OCI-LY7 (cell line): ENCODE data around the gene RBM28. TPM values are rescaled to one million over a fixed set of nuclear protein-coding genes. Genes with fewer than 3 reads are reported as not detected.

Source experiments
- BruUV-seq: library from RNA; stranded (reverse); fragments of 400-500 nt; replicated peaks from 2 replicates; lab custom pipeline; 2021; lab: Mats Ljungman, UMichigan
- CTCF ChIA-PET: fragments of 300-600 bp; sonication (Branson Sonifier 250); formaldehyde crosslinking; loops from one replicate; lab custom pipeline; 2022; ENCODE audit warnings: antibody characterized with exemption; ENCODE audit not compliant: unreplicated experiment; lab: Charles Lee
- POLR2A ChIA-PET: fragments of 300-600 bp; sonication (Branson Sonifier 250); formaldehyde crosslinking; loops from one replicate; lab custom pipeline; 2022; ENCODE audit warnings: antibody characterized with exemption; lab: Charles Lee
- DNase-seq: peaks from one replicate; pipeline ENCODE4 v3.0.0-alpha.2; 2015; ENCODE audit warnings: low spot score
- H2AFZ ChIP-seq: fragments of 200-600 bp; sonication (generic), shearing (Covaris generic); 2 replicates; pipeline ENCODE4 v1.6.1; 2014; ENCODE audit warnings: mild to moderate bottlenecking, antibody characterized with exemption, low read length, moderate library complexity
- H3K27ac ChIP-seq: fragments of 200-600 bp; sonication (generic); 2 replicates; pipeline ENCODE4 v1.5.1; 2014; ENCODE audit warnings: mixed run types, low read depth, mild to moderate bottlenecking, moderate library complexity, low read length, inconsistent platforms; ENCODE audit not compliant: poor library complexity, severe bottlenecking
- H3K36me3 ChIP-seq: fragments of 200-600 bp; sonication (generic); 2 replicates; pipeline ENCODE4 v1.6.1; 2014; ENCODE audit warnings: mild to moderate bottlenecking, antibody characterized with exemption, low read length, moderate library complexity, mixed read lengths; ENCODE audit not compliant: insufficient read depth
- H3K4me1 ChIP-seq: fragments of 200-600 bp; sonication (generic); 2 replicates; pipeline ENCODE4 v1.5.1; 2014; ENCODE audit warnings: mild to moderate bottlenecking, low read length; ENCODE audit not compliant: insufficient read depth, poor library complexity, severe bottlenecking
- H3K4me2 ChIP-seq: fragments of 200-600 bp; sonication (generic); 2 replicates; pipeline ENCODE4 v1.6.1; 2014; ENCODE audit warnings: mild to moderate bottlenecking, low read length
- H3K4me3 ChIP-seq: fragments of 200-600 bp; sonication (generic); 2 replicates; pipeline ENCODE4 v1.5.1; 2014; ENCODE audit warnings: mild to moderate bottlenecking, low read depth, low read length; ENCODE audit not compliant: poor library complexity, severe bottlenecking
- H3K79me2 ChIP-seq: fragments of 200-600 bp; sonication (generic); 2 replicates; pipeline ENCODE4 v1.6.1; 2016; ENCODE audit warnings: low read depth, mild to moderate bottlenecking, low read length, moderate library complexity, mixed read lengths; ENCODE audit not compliant: insufficient read depth
- H3K9me2 ChIP-seq: fragments of 200-600 bp; sonication (generic); 2 replicates; pipeline ENCODE4 v1.6.1; 2016; ENCODE audit warnings: mild to moderate bottlenecking, low read length, mixed read lengths; ENCODE audit not compliant: insufficient read depth
- H3K9me3 ChIP-seq: fragments of 200-600 bp; sonication (generic); 2 replicates; pipeline ENCODE4 v1.6.1; 2014; ENCODE audit warnings: mild to moderate bottlenecking, mixed run types, low read length, mixed read lengths
- H4K20me1 ChIP-seq: fragments of 200-600 bp; sonication (generic); 2 replicates; pipeline ENCODE4 v1.6.1; 2014; ENCODE audit warnings: mild to moderate bottlenecking, antibody characterized with exemption, low read length, moderate library complexity, mixed read lengths; ENCODE audit not compliant: insufficient read depth
- EZH2phosphoT487 ChIP-seq: fragments of 200-600 bp; sonication (generic); IDR thresholded peaks from 2 replicates; pipeline ENCODE4 v1.6.1; 2018; ENCODE audit warnings: low read depth, borderline replicate concordance, mild to moderate bottlenecking, mixed run types, antibody characterized with exemption, low read length, moderate library complexity, mixed read lengths
- intact Hi-C: fragments of 100-400 bp; cut with micrococcal nuclease; formaldehyde crosslinking; loops from one replicate; pipeline ENCODE4 v1.10.0; 2022; ENCODE audit not compliant: unreplicated experiment
- total RNA-seq, 2 experiments: library from RNA; depleted of rRNA in 1 of 2; stranded (reverse); fragments of >200 nt in 1 of 2; shearing (Covaris generic) in 1 of 2; gene quantifications; 2 replicates each; pipeline ENCODE4 v1.2.3, GENCODE V29; 2014 to 2022
- TF ChIP-seq, protein P1 (sequence below): fragments of 200-600 bp; sonication (generic); conservative IDR thresholded peaks from 2 replicates; pipeline ENCODE4 v1.5.1; 2014; ENCODE audit warnings: mild to moderate bottlenecking, antibody characterized with exemption, low read length, moderate library complexity, mixed read lengths

The RBM28 gene
- total RNA-seq, 2 experiments from 2014 or later: 35.6 to 70.0 TPM

DNA sequence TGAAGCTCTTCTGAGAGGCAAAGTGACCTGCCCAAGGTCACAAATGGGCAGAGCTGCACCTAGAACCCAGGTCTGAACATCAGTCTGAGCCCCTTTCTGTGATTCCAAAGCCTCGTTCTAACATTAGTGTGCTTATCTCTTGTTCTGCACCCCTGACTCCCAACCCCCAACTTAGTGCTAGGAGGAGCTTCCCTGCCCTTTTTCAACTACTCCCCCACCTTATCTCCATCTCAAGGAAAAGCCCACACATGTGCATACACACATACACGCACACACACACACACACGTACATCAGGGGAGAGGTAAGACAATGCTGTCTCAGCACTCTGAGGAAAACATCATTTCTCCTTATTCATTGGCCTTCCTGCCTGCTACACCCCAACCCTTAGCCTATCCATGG lies 9.5 kb upstream of the RBM28 start:
- intact Hi-C loops: no loop called here
- no peaks in the 10 kb centered on the region for H3K36me3 ChIP-seq
- DNase-seq: no peak
- no peak overlapping the region for H3K4me3 ChIP-seq
- H4K20me1 ChIP-seq: no peaks in the 10 kb centered on the region
- no peaks in the 10 kb centered on the region for H3K9me3 ChIP-seq
- H3K4me1 ChIP-seq: no peaks in the 10 kb centered on the region
- no peak overlapping the region for H3K4me2 ChIP-seq
- no TSS peak for BruUV-seq
- no peak for TF ChIP-seq EZH2phosphoT487
- TF ChIP-seq, protein P1, sequence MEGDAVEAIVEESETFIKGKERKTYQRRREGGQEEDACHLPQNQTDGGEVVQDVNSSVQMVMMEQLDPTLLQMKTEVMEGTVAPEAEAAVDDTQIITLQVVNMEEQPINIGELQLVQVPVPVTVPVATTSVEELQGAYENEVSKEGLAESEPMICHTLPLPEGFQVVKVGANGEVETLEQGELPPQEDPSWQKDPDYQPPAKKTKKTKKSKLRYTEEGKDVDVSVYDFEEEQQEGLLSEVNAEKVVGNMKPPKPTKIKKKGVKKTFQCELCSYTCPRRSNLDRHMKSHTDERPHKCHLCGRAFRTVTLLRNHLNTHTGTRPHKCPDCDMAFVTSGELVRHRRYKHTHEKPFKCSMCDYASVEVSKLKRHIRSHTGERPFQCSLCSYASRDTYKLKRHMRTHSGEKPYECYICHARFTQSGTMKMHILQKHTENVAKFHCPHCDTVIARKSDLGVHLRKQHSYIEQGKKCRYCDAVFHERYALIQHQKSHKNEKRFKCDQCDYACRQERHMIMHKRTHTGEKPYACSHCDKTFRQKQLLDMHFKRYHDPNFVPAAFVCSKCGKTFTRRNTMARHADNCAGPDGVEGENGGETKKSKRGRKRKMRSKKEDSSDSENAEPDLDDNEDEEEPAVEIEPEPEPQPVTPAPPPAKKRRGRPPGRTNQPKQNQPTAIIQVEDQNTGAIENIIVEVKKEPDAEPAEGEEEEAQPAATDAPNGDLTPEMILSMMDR: no peak
- H2AFZ ChIP-seq: no peak overlapping the region
- H3K79me2 ChIP-seq: no peaks in the 10 kb centered on the region
- CTCF ChIA-PET: no interaction called here
- no peaks in the 10 kb centered on the region for H3K9me2 ChIP-seq
- POLR2A ChIA-PET: no interaction called here
- H3K27ac ChIP-seq: no peak overlapping the region

- intact Hi-C loops: no loop called here
- TF ChIP-seq EZH2phosphoT487: no peak
- TF ChIP-seq, protein P1: no peak
- H3K36me3 ChIP-seq: no peaks in the 10 kb centered on the region
- DNase-seq: no peak
- no peaks in the 10 kb centered on the region for H3K9me3 ChIP-seq
- no peak overlapping the region for H3K4me3 ChIP-seq
- H3K27ac ChIP-seq: no peak overlapping the region
- H2AFZ ChIP-seq: no peak overlapping the region
- no peaks in the 10 kb centered on the region for H4K20me1 ChIP-seq
- H3K79me2 ChIP-seq: no peaks in the 10 kb centered on the region
- ChIA-PET POLR2A (no interaction called here), CTCF (no interaction called here)
- H3K4me2 ChIP-seq: no peak overlapping the region
- no peaks in the 10 kb centered on the region for H3K9me2 ChIP-seq
- no TSS peak for BruUV-seq
- no peaks in the 10 kb centered on the region for H3K4me1 ChIP-seq
Measured at GRCh38 chr7:128352636-128353035, 8.9 kb upstream of the RBM28 start.

DNA sequence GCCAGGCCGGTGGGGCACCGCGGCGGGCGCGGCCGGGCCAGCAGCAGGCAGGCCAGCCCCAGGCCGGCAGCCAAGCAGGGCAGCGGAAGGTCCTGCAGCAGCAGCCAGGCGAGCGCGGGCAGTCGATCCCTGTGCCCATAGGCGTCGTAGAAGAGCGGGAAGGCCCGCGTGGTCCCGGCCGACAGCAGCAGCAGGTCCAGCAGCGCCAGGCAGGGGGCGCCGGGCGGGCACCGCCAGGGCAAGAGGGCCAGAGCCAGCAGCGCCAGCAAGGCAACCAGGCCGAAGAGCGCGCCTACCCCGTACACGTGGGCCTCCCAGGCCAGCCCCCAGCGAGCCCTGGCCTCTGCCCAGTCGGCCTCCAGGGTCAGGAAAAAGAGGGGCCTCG lies 8.4 kb upstream of the RBM28 start:
- H2AFZ ChIP-seq: no peak overlapping the region
- no peak overlapping the region for H3K4me3 ChIP-seq
- ChIA-PET POLR2A (no interaction called here), CTCF (no interaction called here)
- H4K20me1 ChIP-seq: no peaks in the 10 kb centered on the region
- intact Hi-C loops: no loop called here
- H3K79me2 ChIP-seq: no peaks in the 10 kb centered on the region
- no peak for DNase-seq
- no peaks in the 10 kb centered on the region for H3K36me3 ChIP-seq
- no peak for TF ChIP-seq EZH2phosphoT487
- TF ChIP-seq, protein P1: no peak
- BruUV-seq: no TSS peak
- H3K4me2 ChIP-seq: no peak overlapping the region
- no peaks in the 10 kb centered on the region for H3K9me2 ChIP-seq
- no peaks in the 10 kb centered on the region for H3K4me1 ChIP-seq
- no peaks in the 10 kb centered on the region for H3K9me3 ChIP-seq
- no peak overlapping the region for H3K27ac ChIP-seq
